Measurements from ENCODE around the gene CYS1. TPM values are rescaled to one million over a fixed set of nuclear protein-coding genes. Genes with fewer than 3 reads are reported as not detected.

The CYS1 gene
- polyA plus RNA-seq, 1 donor (not counting 4 experiments of a cell fraction or from before 2014, with no cell fraction given), result 0.14 TPM

- no peak for DNase-seq (ENCODE audit: low read depth, low spot score)
- no peak overlapping the region for H3K9ac ChIP-seq (ENCODE audit: control insufficient read depth, extremely low read depth, insufficient read depth, low read length)
- peaks cover 0 to 3% of the 10 kb centered on the region in 2 experiments for H3K36me3 ChIP-seq (ENCODE audit: control insufficient read depth in 2 of 2, extremely low read depth in 1 of 2, insufficient read depth in 2 of 2, low read length in 2 of 2)
- H3K4me1 ChIP-seq (ENCODE audit: control insufficient read depth, extremely low read depth, insufficient read depth, low read length), result peaks cover 15% of the 10 kb centered on the region
- H3K27me3 ChIP-seq (ENCODE audit: control insufficient read depth, extremely low read depth, insufficient read depth, low read length), result no peaks in the 10 kb centered on the region
- H3K9me3 ChIP-seq (ENCODE audit: control insufficient read depth, low read depth, low read length), result no peaks in the 10 kb centered on the region
- H3K79me2 ChIP-seq (ENCODE audit: control insufficient read depth, insufficient read depth, low read length), result no peaks in the 10 kb centered on the region
- no peak for TF ChIP-seq CTCF (optimal IDR thresholded peaks at IDR 0.05 in 1 of 3, IDR thresholded peaks at IDR 0.05 in 1 of 3, conservative IDR thresholded peaks at IDR 0.05 in 1 of 3; ENCODE audit: extremely low read depth in 1 of 3, insufficient read depth in 2 of 3, low read length in 3 of 3)
- TF ChIP-seq EZH2 (IDR thresholded peaks at IDR 0.05; ENCODE audit: low read length), result no peak
- H3K27ac ChIP-seq (ENCODE audit: control insufficient read depth, insufficient read depth, low read length), result no peak overlapping the region
- H2AFZ ChIP-seq (ENCODE audit: control insufficient read depth, low read length), result no peak overlapping the region
- H3K9me1 ChIP-seq (ENCODE audit: control insufficient read depth, extremely low read depth, insufficient read depth, low read length), result no peaks in the 10 kb centered on the region
- H3K4me2 ChIP-seq (ENCODE audit: control insufficient read depth, extremely low read depth, insufficient read depth, low read depth, low read length), result no peak overlapping the region
- H4K20me1 ChIP-seq (ENCODE audit: control insufficient read depth, extremely low read depth, insufficient read depth, low read length), result no peaks in the 10 kb centered on the region
- FAIRE-seq, result no peak
- dilution Hi-C loops (cut with MboI; ENCODE audit: extremely low pct_ligation_motif_present, low sequenced_read_pairs), result no loop called here
- H3K4me3 ChIP-seq (ENCODE audit: control insufficient read depth in 2 of 3, extremely low read depth in 1 of 3, insufficient read depth in 2 of 3, low read depth in 1 of 3, low read length in 3 of 3), result no peak overlapping the region
Measured at GRCh38 chr2:10056439-10056838, 23.8 kb downstream of the CYS1 start.

- no peaks in the 10 kb centered on the region for H3K79me2 ChIP-seq (ENCODE audit: control insufficient read depth, insufficient read depth, low read length)
- no peak overlapping the region for H3K27ac ChIP-seq (ENCODE audit: control insufficient read depth, insufficient read depth, low read length)
- H3K4me1 ChIP-seq (ENCODE audit: control insufficient read depth, extremely low read depth, insufficient read depth, low read length), result peaks cover 15% of the 10 kb centered on the region
- FAIRE-seq, result no peak
- no peak for DNase-seq (ENCODE audit: low read depth, low spot score)
- dilution Hi-C loops (cut with MboI; ENCODE audit: extremely low pct_ligation_motif_present, low sequenced_read_pairs), result no loop called here
- H2AFZ ChIP-seq (ENCODE audit: control insufficient read depth, low read length), result no peak overlapping the region
- H3K9me1 ChIP-seq (ENCODE audit: control insufficient read depth, extremely low read depth, insufficient read depth, low read length), result no peaks in the 10 kb centered on the region
- H3K9ac ChIP-seq (ENCODE audit: control insufficient read depth, extremely low read depth, insufficient read depth, low read length), result no peak overlapping the region
- peaks cover 0 to 3% of the 10 kb centered on the region in 2 experiments for H3K36me3 ChIP-seq (ENCODE audit: control insufficient read depth in 2 of 2, extremely low read depth in 1 of 2, insufficient read depth in 2 of 2, low read length in 2 of 2)
- TF ChIP-seq EZH2 (IDR thresholded peaks at IDR 0.05; ENCODE audit: low read length) (no peak), CTCF (optimal IDR thresholded peaks at IDR 0.05 in 1 of 3, IDR thresholded peaks at IDR 0.05 in 1 of 3, conservative IDR thresholded peaks at IDR 0.05 in 1 of 3; ENCODE audit: extremely low read depth in 1 of 3, insufficient read depth in 2 of 3, low read length in 3 of 3) (no peak)
- H4K20me1 ChIP-seq (ENCODE audit: control insufficient read depth, extremely low read depth, insufficient read depth, low read length), result no peaks in the 10 kb centered on the region
- H3K4me3 ChIP-seq (ENCODE audit: control insufficient read depth in 2 of 3, extremely low read depth in 1 of 3, insufficient read depth in 2 of 3, low read depth in 1 of 3, low read length in 3 of 3), result no peak overlapping the region
- no peaks in the 10 kb centered on the region for H3K9me3 ChIP-seq (ENCODE audit: control insufficient read depth, low read depth, low read length)
- no peaks in the 10 kb centered on the region for H3K27me3 ChIP-seq (ENCODE audit: control insufficient read depth, extremely low read depth, insufficient read depth, low read length)
- H3K4me2 ChIP-seq (ENCODE audit: control insufficient read depth, extremely low read depth, insufficient read depth, low read depth, low read length), result no peak overlapping the region
Measured at GRCh38 chr2:10054976-10055375, 25.2 kb downstream of the CYS1 start.
